PC-3 (cell line): Measurements from ENCODE around the gene HNF1A.

Experiments
- CTCF ChIP-seq: fragments of 300-600 bp; sonication (generic); conservative IDR thresholded peaks from 2 replicates; pipeline ENCODE4 v1.5.1; 2017; ENCODE audit warnings: antibody characterized with exemption, low read depth, mild to moderate bottlenecking, low read length
- EZH2 ChIP-seq: fragments of 300-600 bp; sonication (generic); IDR thresholded peaks from one replicate; pipeline ENCODE4 v1.6.1; 2017; ENCODE audit warnings: antibody characterized with exemption, mild to moderate bottlenecking, low read length; ENCODE audit not compliant: unreplicated experiment

- TF ChIP-seq CTCF, result no peak
- no peak for TF ChIP-seq EZH2
Observed at GRCh38 chr12:120961604-120962531, 16.5 kb upstream of the HNF1A start.
